WTC11 (cell line): ENCODE results near the gene KBTBD3. TPM values are rescaled to one million over a fixed set of nuclear protein-coding genes. Genes with fewer than 3 reads are reported as not detected.

Source experiments
- ATAC-seq: fragments of 200-7000 bp; cut with Tn5 transposase; 2 replicates; pipeline ENCODE4 v1.10.0; 2021; ENCODE audit warnings: mild to moderate bottlenecking, moderate library complexity
- CTCF ChIA-PET: fragments of 300-600 bp; sonication (Branson Sonifier 250); formaldehyde crosslinking; loops from one replicate; lab custom pipeline; 2021; ENCODE audit warnings: antibody characterized with exemption; lab: Charles Lee
- POLR2A ChIA-PET: fragments of 350-600 bp; sonication (Branson Sonifier 250); formaldehyde crosslinking; loops from one replicate; lab custom pipeline; 2021; ENCODE audit warnings: antibody characterized with exemption; lab: Charles Lee
- DNase-seq: peaks from one replicate; pipeline ENCODE4 v3.0.0; 2021; ENCODE audit warnings: low spot score
- H3K27ac Mint-ChIP-seq: 2 replicates; pipeline ENCODE4 v1.8.0; 2021; ENCODE audit warnings: mixed read lengths
- H3K27me3 Mint-ChIP-seq: 2 replicates; pipeline ENCODE4 v1.8.0; 2021; ENCODE audit warnings: low read depth, mild to moderate bottlenecking, moderate library complexity, mixed read lengths
- H3K36me3 Mint-ChIP-seq: 2 replicates; pipeline ENCODE4 v1.8.0; 2021; ENCODE audit warnings: mixed read lengths
- H3K4me1 Mint-ChIP-seq: 2 replicates; pipeline ENCODE4 v1.8.0; 2022; ENCODE audit warnings: mixed read lengths
- H3K4me3 Mint-ChIP-seq: 2 replicates; pipeline ENCODE4 v1.8.0; 2021; ENCODE audit warnings: mild to moderate bottlenecking, moderate library complexity, mixed read lengths
- H3K9me3 Mint-ChIP-seq: 2 replicates; pipeline ENCODE4 v1.8.0; 2021; ENCODE audit warnings: mixed read lengths
- CBFB ChIP-seq: sonication (generic); formaldehyde crosslinking; IDR thresholded peaks from 2 replicates; pipeline ENCODE4 v1.8.1; 2022; ENCODE audit warnings: mild to moderate bottlenecking, low read depth, missing genetic modification reagents
- CREB1 ChIP-seq: sonication (generic); formaldehyde crosslinking; IDR thresholded peaks from 2 replicates; pipeline ENCODE4 v1.8.0; 2023; ENCODE audit warnings: mild to moderate bottlenecking, missing genetic modification reagents
- ETV6 ChIP-seq: sonication (generic); formaldehyde crosslinking; IDR thresholded peaks from 2 replicates; pipeline ENCODE4 v1.8.1; 2022; ENCODE audit warnings: mild to moderate bottlenecking, missing genetic modification reagents
- FOXK1 ChIP-seq: sonication (generic); formaldehyde crosslinking; IDR thresholded peaks from 2 replicates; pipeline ENCODE4 v1.8.0; 2022; ENCODE audit warnings: mild to moderate bottlenecking, moderate library complexity, missing genetic modification reagents
- KAT7 ChIP-seq: sonication (generic); formaldehyde crosslinking; IDR thresholded peaks from 2 replicates; pipeline ENCODE4 v1.8.1; 2023; ENCODE audit warnings: missing genetic modification reagents, mild to moderate bottlenecking, borderline replicate concordance
- NFATC4 ChIP-seq: fragments of 250-450 bp; sonication (Bioruptor Pico); IDR thresholded peaks from 2 replicates; pipeline ENCODE4 v1.9.0; 2021; ENCODE audit warnings: mild to moderate bottlenecking
- NFE2L1 ChIP-seq: sonication (generic); formaldehyde crosslinking; IDR thresholded peaks from 2 replicates; pipeline ENCODE4 v1.8.1; 2023; ENCODE audit warnings: missing genetic modification reagents
- NR2C2 ChIP-seq: sonication (generic); formaldehyde crosslinking; IDR thresholded peaks from 2 replicates; pipeline ENCODE4 v1.8.0; 2022; ENCODE audit warnings: mild to moderate bottlenecking, missing genetic modification reagents
- NR3C1 ChIP-seq: sonication (generic); formaldehyde crosslinking; conservative IDR thresholded peaks from 2 replicates; pipeline ENCODE4 v1.8.1; 2023; ENCODE audit warnings: low read depth, mild to moderate bottlenecking, missing genetic modification reagents
- OVOL2 ChIP-seq: fragments of 250-450 bp; sonication (Bioruptor Pico); IDR thresholded peaks from 2 replicates; pipeline ENCODE4 v1.9.0; 2021; ENCODE audit warnings: mild to moderate bottlenecking, borderline replicate concordance
- RELA ChIP-seq: sonication (generic); formaldehyde crosslinking; IDR thresholded peaks from 2 replicates; pipeline ENCODE4 v1.8.1; 2022; ENCODE audit warnings: missing genetic modification reagents, mild to moderate bottlenecking, borderline replicate concordance
- SMAD4 ChIP-seq: sonication (generic); formaldehyde crosslinking; IDR thresholded peaks from 2 replicates; pipeline ENCODE4 v1.8.0; 2022; ENCODE audit warnings: mild to moderate bottlenecking, missing genetic modification reagents
- SOX15 ChIP-seq: fragments of 250-450 bp; sonication (Bioruptor Pico); IDR thresholded peaks from 2 replicates; pipeline ENCODE4 v1.9.0; 2021; ENCODE audit warnings: mild to moderate bottlenecking
- TCF7 ChIP-seq: sonication (generic); formaldehyde crosslinking; IDR thresholded peaks from 2 replicates; pipeline ENCODE4 v1.8.0; 2022; ENCODE audit warnings: mild to moderate bottlenecking, low read depth, missing genetic modification reagents, moderate library complexity
- TEAD4 ChIP-seq: sonication (generic); formaldehyde crosslinking; IDR thresholded peaks from 2 replicates; pipeline ENCODE4 v1.8.0; 2022; ENCODE audit warnings: mild to moderate bottlenecking, missing genetic modification reagents
- USF2 ChIP-seq: sonication (generic); formaldehyde crosslinking; IDR thresholded peaks from 2 replicates; pipeline ENCODE4 v1.8.1; 2023; ENCODE audit warnings: mild to moderate bottlenecking, missing genetic modification reagents, moderate library complexity
- ZBTB21 ChIP-seq: sonication (generic); formaldehyde crosslinking; IDR thresholded peaks from 2 replicates; pipeline ENCODE4 v1.8.1; 2023; ENCODE audit warnings: mild to moderate bottlenecking, missing genetic modification reagents, borderline replicate concordance
- ZBTB43 ChIP-seq: sonication (generic); formaldehyde crosslinking; IDR thresholded peaks from 2 replicates; pipeline ENCODE4 v1.8.1; 2023; ENCODE audit warnings: mild to moderate bottlenecking, missing genetic modification reagents
- ZNF121 ChIP-seq: sonication (generic); formaldehyde crosslinking; IDR thresholded peaks from 2 replicates; pipeline ENCODE4 v1.8.0; 2023; ENCODE audit warnings: missing genetic modification reagents
- ZNF138 ChIP-seq: sonication (generic); formaldehyde crosslinking; conservative IDR thresholded peaks from 2 replicates; pipeline ENCODE4 v1.8.1; 2022; ENCODE audit warnings: mild to moderate bottlenecking, moderate library complexity, missing genetic modification reagents
- ZNF263 ChIP-seq: sonication (generic); formaldehyde crosslinking; IDR thresholded peaks from 2 replicates; pipeline ENCODE4 v1.8.1; 2022; ENCODE audit warnings: low read depth, mild to moderate bottlenecking, moderate library complexity, missing genetic modification reagents
- ZNF396 ChIP-seq: fragments of 250-450 bp; sonication (Bioruptor Pico); IDR thresholded peaks from 2 replicates; pipeline ENCODE4 v1.8.0; 2021; ENCODE audit warnings: mild to moderate bottlenecking, moderate library complexity, borderline replicate concordance
- ZNF423 ChIP-seq: fragments of 250-450 bp; sonication (Bioruptor Pico); IDR thresholded peaks from 2 replicates; pipeline ENCODE4 v2.1.2; 2022; ENCODE audit warnings: mild to moderate bottlenecking, moderate library complexity
- total RNA-seq: library from RNA; stranded (reverse); gene quantifications from 3 replicates; pipeline ENCODE4 v1.2.3, GENCODE V29; 2021
- TF ChIP-seq, protein P1 (sequence below): sonication (generic); formaldehyde crosslinking; IDR thresholded peaks from 2 replicates; pipeline ENCODE4 v1.8.0; 2022; ENCODE audit warnings: mild to moderate bottlenecking, missing genetic modification reagents
- TF ChIP-seq, protein P2 (sequence below): fragments of 250-450 bp; sonication (Bioruptor Pico); IDR thresholded peaks from 2 replicates; pipeline ENCODE4 v1.9.0; 2021; ENCODE audit warnings: moderate library complexity, mild to moderate bottlenecking, inconsistent platforms, borderline replicate concordance
- TF ChIP-seq, protein P3 (sequence below): sonication (generic); formaldehyde crosslinking; IDR thresholded peaks from 2 replicates; pipeline ENCODE4 v1.8.0; 2023; ENCODE audit warnings: mild to moderate bottlenecking, missing genetic modification reagents
- TF ChIP-seq, protein P4 (sequence below): sonication (generic); formaldehyde crosslinking; conservative IDR thresholded peaks from 2 replicates; pipeline ENCODE4 v1.8.1; 2022; ENCODE audit warnings: mild to moderate bottlenecking, missing genetic modification reagents

KBTBD3 gene
- total RNA-seq, 1 experiment from 2014 or later: 4.1 TPM

- TF ChIP-seq ZBTB21 (CRISPR knock-in tag) (peak; percentile 58; the same call in 1 of the 2 replicates), ETV6 (CRISPR knock-in tag) (peak; percentile 15; the same call in 1 of the 2 replicates), NR2C2 (CRISPR knock-in tag) (peak; percentile 92), SOX15 (CRISPR knock-in tag) (no peak), NFATC4 (no peak), NR3C1 (CRISPR knock-in tag) (peak; percentile 80; the same call in 1 of the 2 replicates), CREB1 (no peak), CBFB (CRISPR knock-in tag) (0 out of 2 replicates have a peak, but pooled peaks have one; percentile 31), NFE2L1 (CRISPR knock-in tag) (no peak), USF2 (CRISPR knock-in tag) (peak; percentile 71), RELA (CRISPR knock-in tag) (no peak), FOXK1 (CRISPR knock-in tag) (0 out of 2 replicates have a peak, but pooled peaks have one; percentile 47), TEAD4 (CRISPR knock-in tag) (peak; percentile 80), KAT7 (CRISPR knock-in tag) (0 out of 2 replicates have a peak, but pooled peaks have one; percentile 40)
- TF ChIP-seq, protein P1, sequence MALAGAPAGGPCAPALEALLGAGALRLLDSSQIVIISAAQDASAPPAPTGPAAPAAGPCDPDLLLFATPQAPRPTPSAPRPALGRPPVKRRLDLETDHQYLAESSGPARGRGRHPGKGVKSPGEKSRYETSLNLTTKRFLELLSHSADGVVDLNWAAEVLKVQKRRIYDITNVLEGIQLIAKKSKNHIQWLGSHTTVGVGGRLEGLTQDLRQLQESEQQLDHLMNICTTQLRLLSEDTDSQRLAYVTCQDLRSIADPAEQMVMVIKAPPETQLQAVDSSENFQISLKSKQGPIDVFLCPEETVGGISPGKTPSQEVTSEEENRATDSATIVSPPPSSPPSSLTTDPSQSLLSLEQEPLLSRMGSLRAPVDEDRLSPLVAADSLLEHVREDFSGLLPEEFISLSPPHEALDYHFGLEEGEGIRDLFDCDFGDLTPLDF (CRISPR knock-in tag): no peak
- TF ChIP-seq, protein P2, sequence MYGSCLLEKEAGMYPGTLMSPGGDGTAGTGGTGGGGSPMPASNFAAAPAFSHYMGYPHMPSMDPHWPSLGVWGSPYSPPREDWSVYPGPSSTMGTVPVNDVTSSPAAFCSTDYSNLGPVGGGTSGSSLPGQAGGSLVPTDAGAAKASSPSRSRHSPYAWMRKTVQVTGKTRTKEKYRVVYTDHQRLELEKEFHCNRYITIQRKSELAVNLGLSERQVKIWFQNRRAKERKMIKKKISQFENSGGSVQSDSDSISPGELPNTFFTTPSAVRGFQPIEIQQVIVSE (CRISPR knock-in tag): no peak
Measured at GRCh38 chr11:106021967-106022794, 55.0 kb downstream of the KBTBD3 start, which contains the start of gene MSANTD4 (continued).

DNA sequence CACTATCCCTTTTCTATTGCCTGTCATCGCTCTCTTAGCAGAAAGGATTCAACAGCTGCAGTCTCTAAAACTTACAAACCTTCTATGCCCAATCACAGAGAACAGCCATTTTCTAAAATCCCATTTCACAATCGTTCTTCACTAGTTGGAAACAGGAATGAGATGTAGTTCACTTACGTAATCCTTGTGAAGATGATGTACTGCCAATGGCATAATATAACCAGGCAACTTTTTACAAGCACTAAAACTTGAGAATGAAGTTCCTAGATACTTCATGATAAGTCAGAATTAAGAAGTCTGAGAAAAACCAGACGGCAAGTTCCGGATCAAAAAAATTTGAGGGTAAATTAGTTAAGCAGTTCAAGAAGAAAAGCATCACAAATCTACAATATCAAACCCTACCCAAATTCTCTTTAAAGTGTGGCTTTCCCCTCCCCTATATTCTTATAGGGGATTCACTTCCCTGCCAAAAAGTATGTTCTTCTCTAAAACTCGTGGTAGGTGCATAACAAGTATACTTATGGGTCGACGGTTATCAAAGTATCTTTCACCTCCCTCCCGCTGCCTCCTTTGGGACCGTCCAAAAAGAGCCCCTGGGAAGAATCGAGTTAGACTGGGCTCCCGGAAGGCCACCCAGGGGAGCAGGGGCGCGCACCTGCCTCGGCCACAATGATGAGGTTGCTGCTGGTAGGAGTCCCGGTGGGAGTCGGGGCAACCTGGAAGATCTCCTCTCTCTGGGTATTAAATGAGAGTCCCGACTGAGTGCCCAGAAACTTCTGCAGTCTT, 55.8 kb downstream of the KBTBD3 start:
- Mint-ChIP-seq H3K9me3 (peaks cover 8% of the 10 kb centered on the region), H3K4me1 (peaks cover 40% of the 10 kb centered on the region), H3K27ac (no peak overlapping the region), H3K4me3 (peak overlapping the region; percentile 90), H3K36me3 (peaks cover 12% of the 10 kb centered on the region), H3K27me3 (no peaks in the 10 kb centered on the region)
- ATAC-seq (no peak; the same call in 1 of the 2 replicates), DNase-seq (peak; percentile 11)
- ChIA-PET POLR2A (no interaction called here), CTCF (no interaction called here)
- TF ChIP-seq ZBTB43 (CRISPR knock-in tag) (0 out of 2 replicates have a peak, but pooled peaks have one; percentile 7), ETV6 (CRISPR knock-in tag) (no peak), ZNF138 (CRISPR knock-in tag) (0 out of 2 replicates have a peak, but pooled peaks have one; percentile 50), SMAD4 (CRISPR knock-in tag) (no peak), TCF7 (CRISPR knock-in tag) (no peak), ZNF396 (CRISPR knock-in tag) (no peak), ZNF263 (CRISPR knock-in tag) (no peak), ZNF423 (CRISPR knock-in tag) (peak; percentile 68), CREB1 (no peak), OVOL2 (CRISPR knock-in tag) (no peak), ZNF121 (no peak)
- TF ChIP-seq, protein P3, sequence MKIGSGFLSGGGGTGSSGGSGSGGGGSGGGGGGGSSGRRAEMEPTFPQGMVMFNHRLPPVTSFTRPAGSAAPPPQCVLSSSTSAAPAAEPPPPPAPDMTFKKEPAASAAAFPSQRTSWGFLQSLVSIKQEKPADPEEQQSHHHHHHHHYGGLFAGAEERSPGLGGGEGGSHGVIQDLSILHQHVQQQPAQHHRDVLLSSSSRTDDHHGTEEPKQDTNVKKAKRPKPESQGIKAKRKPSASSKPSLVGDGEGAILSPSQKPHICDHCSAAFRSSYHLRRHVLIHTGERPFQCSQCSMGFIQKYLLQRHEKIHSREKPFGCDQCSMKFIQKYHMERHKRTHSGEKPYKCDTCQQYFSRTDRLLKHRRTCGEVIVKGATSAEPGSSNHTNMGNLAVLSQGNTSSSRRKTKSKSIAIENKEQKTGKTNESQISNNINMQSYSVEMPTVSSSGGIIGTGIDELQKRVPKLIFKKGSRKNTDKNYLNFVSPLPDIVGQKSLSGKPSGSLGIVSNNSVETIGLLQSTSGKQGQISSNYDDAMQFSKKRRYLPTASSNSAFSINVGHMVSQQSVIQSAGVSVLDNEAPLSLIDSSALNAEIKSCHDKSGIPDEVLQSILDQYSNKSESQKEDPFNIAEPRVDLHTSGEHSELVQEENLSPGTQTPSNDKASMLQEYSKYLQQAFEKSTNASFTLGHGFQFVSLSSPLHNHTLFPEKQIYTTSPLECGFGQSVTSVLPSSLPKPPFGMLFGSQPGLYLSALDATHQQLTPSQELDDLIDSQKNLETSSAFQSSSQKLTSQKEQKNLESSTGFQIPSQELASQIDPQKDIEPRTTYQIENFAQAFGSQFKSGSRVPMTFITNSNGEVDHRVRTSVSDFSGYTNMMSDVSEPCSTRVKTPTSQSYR (CRISPR knock-in tag): no peak
- TF ChIP-seq, protein P4, sequence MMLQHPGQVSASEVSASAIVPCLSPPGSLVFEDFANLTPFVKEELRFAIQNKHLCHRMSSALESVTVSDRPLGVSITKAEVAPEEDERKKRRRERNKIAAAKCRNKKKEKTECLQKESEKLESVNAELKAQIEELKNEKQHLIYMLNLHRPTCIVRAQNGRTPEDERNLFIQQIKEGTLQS (CRISPR knock-in tag): no peak
